Lower leg skin (tissue), 4 donors: ENCODE results near the gene HSF5. TPM values are rescaled to one million over a fixed set of nuclear protein-coding genes. Genes with fewer than 3 reads are reported as not detected.

ENCODE experiments used
- DNase-seq, 2 donors: peaks; one replicate each; pipeline ENCODE4 v3.0.0-alpha.2; 2019; ENCODE audit warnings: low spot score in 2 of 2
- H3K4me3 ChIP-seq: fragments of 200-600 bp; sonication (generic); 2 replicates; pipeline ENCODE4 v1.5.1; 2017; ENCODE audit warnings: mild to moderate bottlenecking, low read depth; ENCODE audit not compliant: poor library complexity, severe bottlenecking
- CTCF ChIP-seq, 3 donors: fragments of 450-650 bp; IDR thresholded peaks; one replicate each; pipeline ENCODE4 v1.5.1; 2016; ENCODE audit warnings: antibody characterized with exemption in 3 of 3, mild to moderate bottlenecking in 3 of 3, moderate library complexity in 2 of 3
- POLR2A ChIP-seq, 2 donors: fragments of 450-650 bp; IDR thresholded peaks; one replicate each; pipeline ENCODE4 v1.6.1; 2016 to 2017; ENCODE audit warnings: antibody characterized with exemption in 2 of 2, mild to moderate bottlenecking in 1 of 2, moderate library complexity in 1 of 2
- WGBS, 2 donors: methylation state at CpG; one replicate each; pipeline ENCODE4 v1.1.5; 2018; 5-methylcytosine and 5-hydroxymethylcytosine counted together
- intact Hi-C: fragments of 100-400 bp; cut with DNase I; formaldehyde crosslinking; loops from one replicate; pipeline ENCODE4 v1.15.0; 2023; ENCODE audit warnings: low total_unique reads
- total RNA-seq, 4 donors: library from RNA; depleted of rRNA; stranded (reverse); fragments of >200 nt; gene quantifications; one replicate each; pipeline ENCODE4 v1.1.0, GENCODE V29; 2016

Gene HSF5
- total RNA-seq, 4 donors from 2014 or later = 0.08 to 0.10 TPM; not detected in 2

- H3K4me3 ChIP-seq = no peak overlapping the region
- no peak for DNase-seq
- 83 to 88% methylated on average over 9 of the region's 9 CpGs for WGBS, 2 donors
- intact Hi-C loops = no loop called here
- TF ChIP-seq CTCF (IDR thresholded peaks at IDR 0.05) (no peak), POLR2A (IDR thresholded peaks at IDR 0.05) (no peak)
These were observed 117.5 kb downstream of the HSF5 start for GRCh38 chr17:58370716-58371115.

DNA sequence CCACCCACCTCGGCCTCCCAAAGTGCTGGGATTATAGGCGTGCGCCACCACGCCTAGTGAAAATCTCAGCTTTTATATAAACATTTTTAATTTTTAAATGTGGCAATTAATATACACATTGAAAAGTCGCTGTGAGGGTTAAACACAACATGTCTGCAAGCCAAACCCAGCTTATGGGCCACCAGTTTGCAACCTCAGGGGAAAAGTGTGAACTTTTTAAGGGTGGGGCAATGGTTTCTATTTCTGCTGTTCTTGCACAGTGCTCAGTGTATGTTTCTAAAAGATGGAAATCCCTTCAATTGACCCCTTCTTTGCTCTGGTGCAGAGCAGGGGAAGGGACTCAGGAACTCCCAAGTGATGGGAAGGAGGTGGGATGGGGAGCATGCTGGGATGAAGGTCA lies 117.9 kb downstream of the HSF5 start:
- 94 to 98% methylated on average over 5 of the region's 5 CpGs for WGBS, 2 donors
- intact Hi-C loops = no loop called here
- H3K4me3 ChIP-seq = no peak overlapping the region
- no peak for DNase-seq
- TF ChIP-seq POLR2A (IDR thresholded peaks at IDR 0.05) (no peak), CTCF (IDR thresholded peaks at IDR 0.05) (no peak)

Other genes starting within 250 kb of the HSF5 start
- gene LPO, start 249.8 kb downstream of the HSF5 start, total RNA-seq = under 1 TPM in 2 of 4 donors, not detected in 2; 0.06 to 0.59 TPM
- gene MPO, start 207.5 kb downstream of the HSF5 start, total RNA-seq = under 1 TPM in 1 of 4 donors, not detected in 3; 0.10 TPM
- 10 to 100 TPM in 1 of 4 donors, 1 to 10 TPM in 3; 8.2 to 18.3 (median 8.8) TPM for gene TSPOAP1, start 159.6 kb downstream of the HSF5 start, total RNA-seq
- 10 to 100 TPM; 49.5 to 89.7 (median 57.5) TPM for gene SUPT4H1, start 136.2 kb downstream of the HSF5 start, total RNA-seq
- 10 to 100 TPM; 11.0 to 20.0 (median 18.4) TPM for gene RNF43, start 70.9 kb downstream of the HSF5 start, total RNA-seq
- gene MTMR4, start 26.2 kb upstream of the HSF5 start, total RNA-seq = 10 to 100 TPM; 37.6 to 50.2 (median 38.8) TPM
- under 1 TPM in 2 of 4 donors, not detected in 2; 0.26 to 0.44 TPM for gene TEX14, start 203.6 kb upstream of the HSF5 start, total RNA-seq
- 10 to 100 TPM in 3 of 4 donors, 1 to 10 TPM in 1; 7.9 to 18.4 (median 15.0) TPM for gene RAD51C, start 204.2 kb upstream of the HSF5 start, total RNA-seq